Endothelial cell (in vitro differentiated cells): ENCODE results near the gene ATF7. TPM values are rescaled to one million over a fixed set of nuclear protein-coding genes. Genes with fewer than 3 reads are reported as not detected.
"Not testable (repeated sequence)": the region's sequence is repeated elsewhere in the genome, so short reads cannot be mapped to it uniquely, and the experiment has no call there.

Experiments
- DNase-seq: peaks from one replicate; pipeline ENCODE4 v3.0.0; 2021; ENCODE audit warnings: low spot score
- H3K27ac Mint-ChIP-seq: one replicate; pipeline ENCODE4 v1.8.0; 2021; ENCODE audit warnings: mixed read lengths, inconsistent platforms; ENCODE audit not compliant: unreplicated experiment
- H3K27me3 Mint-ChIP-seq: one replicate; pipeline ENCODE4 v1.8.0; 2021; ENCODE audit warnings: mild to moderate bottlenecking, moderate library complexity, mixed read lengths, inconsistent platforms; ENCODE audit not compliant: unreplicated experiment
- H3K36me3 Mint-ChIP-seq: one replicate; pipeline ENCODE4 v1.8.0; 2021; ENCODE audit warnings: mild to moderate bottlenecking, low read depth, mixed read lengths, inconsistent platforms; ENCODE audit not compliant: unreplicated experiment
- H3K4me1 Mint-ChIP-seq: one replicate; pipeline ENCODE4 v1.8.0; 2021; ENCODE audit warnings: mild to moderate bottlenecking, mixed read lengths, inconsistent platforms; ENCODE audit not compliant: unreplicated experiment
- H3K4me3 Mint-ChIP-seq: one replicate; pipeline ENCODE4 v1.8.0; 2021; ENCODE audit warnings: mild to moderate bottlenecking, mixed read lengths, inconsistent platforms; ENCODE audit not compliant: unreplicated experiment
- H3K9me3 Mint-ChIP-seq: one replicate; pipeline ENCODE4 v1.8.0; 2021; ENCODE audit warnings: mixed read lengths, inconsistent platforms; ENCODE audit not compliant: unreplicated experiment
- CTCF ChIP-seq: fragments of 200-600 bp; sonication (generic); IDR thresholded peaks from one replicate; pipeline ENCODE4 v1.5.0; 2021; ENCODE audit warnings: antibody characterized with exemption; ENCODE audit not compliant: unreplicated experiment
- total RNA-seq: library from RNA; stranded (reverse); fragmentation: NEBNext Ultra II Directional; extraction: Animal tissue kit (Norgen Biotek cat#: 25700); gene quantifications from one replicate; pipeline ENCODE4 v1.2.1, GENCODE V29; 2021; ENCODE audit not compliant: unreplicated experiment

ATF7 gene
- total RNA-seq, 1 donor from 2014 or later, result 63.3 TPM

GRCh38 chr12:53568809-53569557 is 57.2 kb downstream of the ATF7 start:
- Mint-ChIP-seq H3K36me3 (peaks cover 12% of the 10 kb centered on the region), H3K9me3 (no peaks in the 10 kb centered on the region), H3K27ac (no peak overlapping the region), H3K4me3 (no peak overlapping the region), H3K4me1 (peaks cover 10% of the 10 kb centered on the region), H3K27me3 (peaks cover 2% of the 10 kb centered on the region)
- no peak for TF ChIP-seq CTCF
- no peak for DNase-seq

GRCh38 chr12:53567961-53568808 is 58.0 kb downstream of the ATF7 start:
- no peak for TF ChIP-seq CTCF
- Mint-ChIP-seq H3K9me3 (no peaks in the 10 kb centered on the region), H3K4me3 (no peak overlapping the region), H3K27me3 (peaks cover 2% of the 10 kb centered on the region), H3K27ac (no peak overlapping the region), H3K4me1 (peaks cover 10% of the 10 kb centered on the region), H3K36me3 (peaks cover 12% of the 10 kb centered on the region)
- no peak for DNase-seq

- not testable (repeated sequence) for DNase-seq, H3K4me1 Mint-ChIP-seq, H3K9me3 Mint-ChIP-seq
These were observed 60.8 kb downstream of the ATF7 start for GRCh38 chr12:53565376-53565775.

GRCh38 chr12:53564941-53565340 is 61.2 kb downstream of the ATF7 start:
- H3K27me3 Mint-ChIP-seq, result peaks cover 2% of the 10 kb centered on the region
- peaks cover 8% of the 10 kb centered on the region for H3K4me1 Mint-ChIP-seq
- H3K27ac Mint-ChIP-seq, result no peak overlapping the region
- DNase-seq, result no peak
- no peak overlapping the region for H3K4me3 Mint-ChIP-seq
- no peaks in the 10 kb centered on the region for H3K9me3 Mint-ChIP-seq
- peaks cover 3% of the 10 kb centered on the region for H3K36me3 Mint-ChIP-seq
- TF ChIP-seq CTCF, result no peak

More at GRCh38 chr12:53565376-53565775, 60.8 kb downstream of the ATF7 start:
- not testable (repeated sequence) for H3K36me3 Mint-ChIP-seq, H3K27me3 Mint-ChIP-seq, H3K27ac Mint-ChIP-seq, H3K4me3 Mint-ChIP-seq

GRCh38 chr12:53564278-53564677 is 61.9 kb downstream of the ATF7 start:
- Mint-ChIP-seq H3K4me1 (peaks cover 8% of the 10 kb centered on the region), H3K36me3 (peaks cover 3% of the 10 kb centered on the region), H3K9me3 (no peaks in the 10 kb centered on the region), H3K27ac (no peak overlapping the region), H3K27me3 (peaks cover 2% of the 10 kb centered on the region), H3K4me3 (no peak overlapping the region)
- DNase-seq, result no peak
- TF ChIP-seq CTCF, result no peak
